ENCODE data around the gene FHOD1. TPM values are rescaled to one million over a fixed set of nuclear protein-coding genes. Genes with fewer than 3 reads are reported as not detected.

Gene FHOD1
- total RNA-seq, 1 donor from 2014 or later, result 22.1 TPM

Other genes with a start within 250 kb of the FHOD1 start
- gene CBFB, start 218.3 kb downstream of the FHOD1 start, total RNA-seq, result 86.0 and 148 TPM in 2 replicates
- gene PHAF1, start 137.5 kb downstream of the FHOD1 start, total RNA-seq, result 14.2 and 18.3 TPM in 2 replicates
- gene B3GNT9, start 96.5 kb downstream of the FHOD1 start, total RNA-seq, result 6.0 and 6.1 TPM in 2 replicates
- gene TRADD, start 87.6 kb downstream of the FHOD1 start, total RNA-seq, result 12.7 and 18.0 TPM in 2 replicates
- 2.9 and 5.9 TPM in 2 replicates for gene FBXL8, start 87.5 kb downstream of the FHOD1 start, total RNA-seq
- 0.13 and 0.95 TPM in 2 replicates for gene HSF4, start 82.7 kb downstream of the FHOD1 start, total RNA-seq
- gene NOL3, start 76.9 kb downstream of the FHOD1 start, total RNA-seq, result 9.1 and 10.6 TPM in 2 replicates
- 11.7 and 12.8 TPM in 2 replicates for gene MATCAP1, start 63.5 kb downstream of the FHOD1 start, total RNA-seq
- 1.1 and 2.2 TPM in 2 replicates for gene EXOC3L1, start 57.3 kb downstream of the FHOD1 start, total RNA-seq
- gene E2F4, start 55.3 kb downstream of the FHOD1 start, total RNA-seq, result 68.3 and 82.9 TPM in 2 replicates
- 0.53 and 1.4 TPM in 2 replicates for gene ELMO3, start 48.4 kb downstream of the FHOD1 start, total RNA-seq
- 27.5 and 30.0 TPM in 2 replicates for gene TMEM208, start 20.4 kb downstream of the FHOD1 start, total RNA-seq
- 0.99 and 1.3 TPM in 2 replicates for gene SLC9A5, start 1.5 kb upstream of the FHOD1 start, total RNA-seq
- gene PLEKHG4, start 32.1 kb upstream of the FHOD1 start, total RNA-seq, result 33.2 and 51.5 TPM in 2 replicates
- gene KCTD19, start 79.3 kb upstream of the FHOD1 start, total RNA-seq, result 0.28 and 0.33 TPM in 2 replicates
- 0.32 and 0.92 TPM in 2 replicates for gene LRRC36, start 79.3 kb upstream of the FHOD1 start, total RNA-seq
- 0.18 and 0.20 TPM in 2 replicates for gene TPPP3, start 146.0 kb upstream of the FHOD1 start, total RNA-seq
- gene ZDHHC1, start 169.0 kb upstream of the FHOD1 start, total RNA-seq, result 4.0 and 7.8 TPM in 2 replicates
- not detected in 2 replicates for gene HSD11B2, start 183.6 kb upstream of the FHOD1 start, total RNA-seq
- gene ATP6V0D1, start 233.7 kb upstream of the FHOD1 start, total RNA-seq, result 82.2 and 91.8 TPM in 2 replicates
- gene AGRP, start 236.1 kb upstream of the FHOD1 start, total RNA-seq, result not detected in 2 replicates

Measured in pulmonary artery endothelial cell (primary cell).